Adrenal gland (tissue), 5 donors: ENCODE measurements around the gene DPYD.

Experiments
- CTCF ChIP-seq, 6 experiments: fragments of 450-650 bp in 4 of 6; fragments of 200-600 bp in 2 of 6; sonication (generic) in 1 of 6; IDR thresholded peaks; 1 replicate in 5 of 6; 2 replicates in 1 of 6; pipeline versions ENCODE4 v1.5.1 to v1.8.0; 2016 to 2021; ENCODE audit warnings: antibody characterized with exemption in 6 of 6, mild to moderate bottlenecking in 2 of 6, moderate library complexity in 1 of 6
- POLR2A ChIP-seq, 2 donors: fragments of 450-650 bp; IDR thresholded peaks; one replicate each; pipeline ENCODE4 v1.6.1; 2017; ENCODE audit warnings: antibody characterized with exemption in 2 of 2, mild to moderate bottlenecking in 2 of 2, moderate library complexity in 1 of 2
- donor health status: DM: no; HTN: no; CAD: no.

GRCh38 chr1:97886199-97886598 lies 34.6 kb downstream of the DPYD start:
- no peak for TF ChIP-seq CTCF (IDR thresholded peaks at IDR 0.05)
- no peak for TF ChIP-seq POLR2A (IDR thresholded peaks at IDR 0.05)
